Neuronal stem cell (in vitro differentiated cells): ENCODE data around the gene FOXS1.

Source experiments
- DNase-seq: peaks from one replicate; pipeline ENCODE4 v3.0.0-alpha.2; 2013; ENCODE audit warnings: low spot score
- H2AFZ ChIP-seq: one replicate; pipeline ENCODE4 v1.6.1; 2013; ENCODE audit warnings: mild to moderate bottlenecking, low read length, inconsistent platforms
- H2AK5ac ChIP-seq: 2 replicates; pipeline ENCODE4 v1.6.1; 2013; ENCODE audit warnings: low read depth, mild to moderate bottlenecking, inconsistent platforms, low read length, moderate library complexity, mixed read lengths
- H2BK120ac ChIP-seq: 2 replicates; pipeline ENCODE4 v1.6.1; 2013; ENCODE audit warnings: low read depth, mild to moderate bottlenecking, inconsistent platforms, low read length, moderate library complexity, mixed read lengths
- H2BK12ac ChIP-seq: one replicate; pipeline ENCODE4 v1.6.1; 2013; ENCODE audit warnings: low read length, inconsistent platforms
- H2BK15ac ChIP-seq: 2 replicates; pipeline ENCODE4 v1.6.1; 2013; ENCODE audit warnings: mild to moderate bottlenecking, low read length, inconsistent platforms, mixed read lengths
- H2BK5ac ChIP-seq: one replicate; pipeline ENCODE4 v1.6.1; 2013; ENCODE audit warnings: inconsistent platforms, mild to moderate bottlenecking, low read length, moderate library complexity
- H3K14ac ChIP-seq: one replicate; pipeline ENCODE4 v1.6.1; 2013; ENCODE audit warnings: low read length, inconsistent platforms
- H3K18ac ChIP-seq: 2 replicates; pipeline ENCODE4 v1.6.1; 2013; ENCODE audit warnings: low read length, inconsistent platforms
- H3K23ac ChIP-seq: 2 replicates; pipeline ENCODE4 v1.6.1; 2013; ENCODE audit warnings: low read depth, mild to moderate bottlenecking, mixed read lengths, low read length, inconsistent platforms; ENCODE audit not compliant: poor library complexity
- H3K27ac ChIP-seq: replicated peaks from 3 replicates; pipeline ENCODE4 v1.5.1; 2013; ENCODE audit warnings: low read length, inconsistent platforms
- H3K27me3 ChIP-seq, 3 experiments: 2 replicates each; pipeline ENCODE4 v1.6.1; 2013; ENCODE audit warnings: low read length in 3 of 3, mild to moderate bottlenecking in 2 of 3, inconsistent platforms in 1 of 3, low read depth in 1 of 3, mixed read lengths in 1 of 3, moderate library complexity in 1 of 3; ENCODE audit not compliant: control insufficient read depth in 3 of 3, insufficient read depth in 3 of 3
- H3K36me3 ChIP-seq, 2 donors: replicated peaks in 1 of 2; 2 replicates each; pipeline ENCODE4 v1.6.1; 2013; ENCODE audit warnings: low read length in 2 of 2; ENCODE audit not compliant: control insufficient read depth in 2 of 2, insufficient read depth in 2 of 2
- H3K4ac ChIP-seq: 2 replicates; pipeline ENCODE4 v1.6.1; 2013; ENCODE audit warnings: inconsistent platforms, mild to moderate bottlenecking, low read length, moderate library complexity
- H3K4me1 ChIP-seq, 2 donors: 1 replicate in 1 of 2; 2 replicates in 1 of 2; pipeline ENCODE4 v1.6.1; 2013; ENCODE audit warnings: low read length in 2 of 2, low read depth in 1 of 2; ENCODE audit not compliant: control insufficient read depth in 2 of 2, insufficient read depth in 1 of 2
- H3K4me2 ChIP-seq: one replicate; pipeline ENCODE4 v1.6.1; 2013; ENCODE audit warnings: mild to moderate bottlenecking, low read length, inconsistent platforms; ENCODE audit not compliant: insufficient read depth, poor library complexity, severe bottlenecking
- H3K4me3 ChIP-seq, 2 donors: 2 replicates each; pipeline ENCODE4 v1.5.1; 2013; ENCODE audit warnings: low read length in 2 of 2, mild to moderate bottlenecking in 2 of 2, inconsistent platforms in 1 of 2, moderate library complexity in 1 of 2
- H3K79me1 ChIP-seq: one replicate; pipeline ENCODE4 v1.6.1; 2013; ENCODE audit warnings: low read depth, mild to moderate bottlenecking, inconsistent platforms, low read length, moderate library complexity
- H3K9ac ChIP-seq: one replicate; pipeline ENCODE4 v1.6.1; 2013; ENCODE audit warnings: mild to moderate bottlenecking, low read depth, low read length, inconsistent platforms; ENCODE audit not compliant: poor library complexity
- H3K9me3 ChIP-seq, 2 donors: replicated peaks in 1 of 2; 2 replicates each; pipeline versions ENCODE3 to v1.6.1; 2013; ENCODE audit warnings: low read length in 2 of 2, mild to moderate bottlenecking in 2 of 2, inconsistent platforms in 1 of 2, low read depth in 1 of 2, mixed read lengths in 1 of 2, moderate library complexity in 1 of 2; ENCODE audit not compliant: control insufficient read depth in 2 of 2, insufficient read depth in 1 of 2
- H4K8ac ChIP-seq: one replicate; pipeline ENCODE4 v1.6.1; 2013; ENCODE audit warnings: low read depth, mild to moderate bottlenecking, inconsistent platforms, low read length, moderate library complexity
- H4K91ac ChIP-seq: one replicate; pipeline ENCODE4 v1.6.1; 2013; ENCODE audit warnings: low read length, low read depth, mild to moderate bottlenecking, inconsistent platforms; ENCODE audit not compliant: poor library complexity
- WGBS, 2 donors: extraction: QIAGEN DNeasy Blood & Tissue Kit; methylation state at CpG; one replicate each; pipeline ENCODE4 v1.1.7; 2013; ENCODE audit warnings: missing lambda C conversion rate in 2 of 2, mixed read lengths in 1 of 2; ENCODE audit not compliant: insufficient read length in 2 of 2, insufficient replicate concordance in 1 of 2; ENCODE audit errors: extremely low coverage in 2 of 2; 5-methylcytosine and 5-hydroxymethylcytosine counted together

The FOXS1 gene

GRCh38 chr20:31835977-31836852 lies 9.2 kb downstream of the FOXS1 start:
- Histone ChIP-seq H2BK5ac (peak overlapping the region; percentile 21), H3K14ac (no peak overlapping the region), H3K18ac (peak overlapping the region; percentile 66), H3K79me1 (no peaks in the 10 kb centered on the region), H2AK5ac (peak overlapping the region; percentile 72), H3K36me3 (no peaks in the 10 kb centered on the region), H3K23ac (no peak overlapping the region), H3K27ac (no peak overlapping the region), H4K91ac (peak overlapping the region; percentile 49), H3K4ac (peak overlapping the region; percentile 20), H2BK12ac (no peak overlapping the region), H2AFZ (no peak overlapping the region), H2BK15ac (peak overlapping the region; percentile 18), H3K27me3 (no peaks in the 10 kb centered on the region), H3K9me3 (no peaks in the 10 kb centered on the region), H3K9ac (no peak overlapping the region), H2BK120ac (no peak overlapping the region), H3K4me3 (no peak overlapping the region), H3K4me2 (no peak overlapping the region), H3K4me1 (peaks cover 27 to 37% of the 10 kb centered on the region in 2 donors), H4K8ac (peak overlapping the region; percentile 84)
- WGBS, 2 donors: no CpG with 5 or more reads among the region's 14 CpGs
- DNase-seq: no peak

- no peak overlapping the region for H2AFZ ChIP-seq
- H3K23ac ChIP-seq: no peak overlapping the region
- H3K9ac ChIP-seq: peak overlapping the region; percentile 38
- H2BK15ac ChIP-seq: peak overlapping the region; percentile 18
- no CpG with 5 or more reads among the region's 9 CpGs for WGBS, 2 donors
- no peak overlapping the region for H2BK12ac ChIP-seq
- H3K18ac ChIP-seq: peak overlapping the region; percentile 66
- H3K4me3 ChIP-seq: no peak overlapping the region
- H3K27ac ChIP-seq: no peak overlapping the region
- H3K79me1 ChIP-seq: no peaks in the 10 kb centered on the region
- no peak overlapping the region for H2BK120ac ChIP-seq
- H3K9me3 ChIP-seq: no peaks in the 10 kb centered on the region
- no peaks in the 10 kb centered on the region for H3K36me3 ChIP-seq
- H3K27me3 ChIP-seq: no peaks in the 10 kb centered on the region
- H2BK5ac ChIP-seq: peak overlapping the region; percentile 21
- H4K91ac ChIP-seq: peak overlapping the region; percentile 49
- no peak overlapping the region for H3K4ac ChIP-seq
- H2AK5ac ChIP-seq: peak overlapping the region; percentile 72
- no peak for DNase-seq
- peak overlapping the region; percentile 84 for H4K8ac ChIP-seq
- H3K4me2 ChIP-seq: no peak overlapping the region
- peaks cover 22 to 37% of the 10 kb centered on the region in 2 donors for H3K4me1 ChIP-seq
- H3K14ac ChIP-seq: no peak overlapping the region
These were observed 9.8 kb downstream of the FOXS1 start for GRCh38 chr20:31835554-31835953.

DNA sequence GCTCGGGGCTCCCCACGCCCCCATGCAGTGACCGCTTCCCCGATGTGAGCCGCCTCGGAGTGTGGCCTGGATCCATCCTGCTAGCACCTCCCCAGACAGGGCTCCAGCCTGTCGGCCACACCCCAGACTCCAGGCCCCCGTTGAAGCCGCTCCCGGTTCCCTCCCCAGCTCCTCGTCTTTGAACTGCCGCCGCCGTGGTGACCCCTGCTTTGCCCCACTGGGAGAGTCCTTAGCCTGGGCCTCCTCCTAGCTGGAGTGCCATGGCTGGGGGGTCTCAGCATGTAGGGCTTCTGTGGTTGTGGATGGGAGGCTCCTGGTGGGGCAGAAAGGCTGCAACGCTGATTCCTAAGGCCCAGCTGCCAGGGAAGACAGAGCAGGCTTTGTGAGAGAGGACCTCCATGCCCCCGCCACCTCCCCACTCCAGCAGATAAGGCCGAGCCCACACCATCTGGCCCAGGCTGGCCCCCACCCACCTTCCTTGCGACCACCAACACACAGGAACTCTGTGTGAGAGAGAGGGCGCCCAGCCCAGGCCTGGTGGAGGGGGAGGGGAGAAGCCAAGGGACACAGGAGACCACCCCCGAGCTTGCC lies 11.4 kb downstream of the FOXS1 start:
- H3K9me3 ChIP-seq: no peaks in the 10 kb centered on the region
- H3K23ac ChIP-seq: peak overlapping the region; percentile 86
- peak overlapping the region; percentile 28 for H3K4ac ChIP-seq
- H3K18ac ChIP-seq: peak overlapping the region; percentile 39
- no peak overlapping the region for H4K91ac ChIP-seq
- H2BK5ac ChIP-seq: peak overlapping the region; percentile 66
- no CpG with 5 or more reads among the region's 20 CpGs for WGBS, 2 donors
- H3K4me2 ChIP-seq: no peak overlapping the region
- H4K8ac ChIP-seq: no peak overlapping the region
- H2BK12ac ChIP-seq: peak overlapping the region; percentile 2
- H2AFZ ChIP-seq: peak overlapping the region; percentile 51
- no peak overlapping the region for H3K4me3 ChIP-seq
- no peaks in the 10 kb centered on the region for H3K79me1 ChIP-seq
- peaks cover 22 to 37% of the 10 kb centered on the region in 2 donors for H3K4me1 ChIP-seq
- no peak overlapping the region for H3K27ac ChIP-seq
- H3K9ac ChIP-seq: no peak overlapping the region
- H3K27me3 ChIP-seq: no peaks in the 10 kb centered on the region
- H3K36me3 ChIP-seq: no peaks in the 10 kb centered on the region
- H2AK5ac ChIP-seq: peak overlapping the region; percentile 70
- H3K14ac ChIP-seq: peak overlapping the region; percentile 47
- H2BK15ac ChIP-seq: peak overlapping the region; percentile 91
- no peak for DNase-seq
- H2BK120ac ChIP-seq: peak overlapping the region; percentile 65
